Endometrial microvascular endothelial cells (primary cell): Measurements from ENCODE around the gene DMKN. TPM values are rescaled to one million over a fixed set of nuclear protein-coding genes. Genes with fewer than 3 reads are reported as not detected.

ENCODE experiments used
- in situ Hi-C: cut with HindIII; loops from 2 replicates; pipeline ENCODE4 v1.10.0; 2017; ENCODE audit warnings: low sequenced_read_pairs, low pct_unique_long_range_greater_than_20kb; ENCODE audit errors: inconsistent ontology term
- total RNA-seq: library from RNA; depleted of rRNA; stranded (reverse); fragments of >200 nt; gene quantifications from one replicate; pipeline ENCODE4 v1.2.3, GENCODE V29; 2015; ENCODE audit errors: inconsistent ontology term

Gene DMKN
- total RNA-seq, 1 donor from 2014 or later, result not detected

DNA sequence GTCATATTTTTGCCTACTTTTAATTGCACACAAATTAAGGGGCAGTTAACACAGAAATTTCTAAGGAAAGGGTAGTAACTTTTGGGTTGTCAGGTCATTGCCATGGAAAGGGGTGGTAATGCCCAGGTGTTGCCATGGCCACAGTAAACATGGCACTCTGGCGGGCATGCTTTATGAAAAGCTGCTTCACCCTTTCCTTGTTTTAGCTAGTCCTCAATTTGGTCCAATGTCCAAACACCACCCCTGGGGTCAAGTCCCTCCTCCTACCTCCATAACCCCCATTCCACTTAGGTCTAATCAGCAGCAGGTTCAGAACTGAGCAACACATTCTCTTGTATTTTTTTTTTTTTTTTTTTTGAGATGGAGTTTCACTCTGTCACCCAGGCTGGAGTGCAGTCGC, 58.8 kb downstream of the DMKN start:
- in situ Hi-C loops, result no loop called here

DNA sequence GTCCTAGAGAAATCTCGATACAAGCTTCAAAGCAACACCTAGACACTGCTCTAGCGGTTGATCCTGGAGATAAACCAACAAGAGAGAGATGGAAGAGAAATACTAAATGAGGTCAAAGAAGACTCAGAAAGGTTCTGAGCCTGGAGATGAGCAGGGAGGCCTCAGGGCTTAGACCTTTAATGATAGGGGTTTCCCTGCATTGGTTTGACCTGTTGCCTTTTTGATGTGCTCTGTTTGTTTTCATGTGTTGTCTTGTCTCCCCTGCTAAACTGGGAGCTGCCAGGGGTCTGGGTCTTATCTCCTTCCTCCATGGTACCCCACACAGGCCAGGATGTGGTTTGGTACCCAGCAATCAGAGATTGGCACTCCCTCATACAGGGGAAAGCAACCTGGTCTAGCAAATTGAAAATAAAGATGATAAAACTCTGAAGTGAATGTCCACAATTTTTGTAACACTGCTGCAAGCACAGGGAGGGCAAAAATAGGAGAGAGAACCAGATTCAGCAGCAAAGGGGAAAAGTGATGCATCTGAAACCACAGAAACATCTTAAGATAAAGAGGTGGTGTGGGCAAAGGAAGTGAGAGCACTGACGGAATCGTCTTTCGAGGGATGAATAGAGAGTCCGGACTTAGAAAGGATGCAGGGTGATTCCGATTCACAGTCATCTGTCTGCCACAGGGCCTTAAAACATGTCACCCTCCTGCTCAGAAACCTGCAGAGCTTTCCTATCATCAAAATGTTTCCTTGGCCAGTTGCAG, 61.9 kb downstream of the DMKN start:
- in situ Hi-C loops, result no loop called here

DNA sequence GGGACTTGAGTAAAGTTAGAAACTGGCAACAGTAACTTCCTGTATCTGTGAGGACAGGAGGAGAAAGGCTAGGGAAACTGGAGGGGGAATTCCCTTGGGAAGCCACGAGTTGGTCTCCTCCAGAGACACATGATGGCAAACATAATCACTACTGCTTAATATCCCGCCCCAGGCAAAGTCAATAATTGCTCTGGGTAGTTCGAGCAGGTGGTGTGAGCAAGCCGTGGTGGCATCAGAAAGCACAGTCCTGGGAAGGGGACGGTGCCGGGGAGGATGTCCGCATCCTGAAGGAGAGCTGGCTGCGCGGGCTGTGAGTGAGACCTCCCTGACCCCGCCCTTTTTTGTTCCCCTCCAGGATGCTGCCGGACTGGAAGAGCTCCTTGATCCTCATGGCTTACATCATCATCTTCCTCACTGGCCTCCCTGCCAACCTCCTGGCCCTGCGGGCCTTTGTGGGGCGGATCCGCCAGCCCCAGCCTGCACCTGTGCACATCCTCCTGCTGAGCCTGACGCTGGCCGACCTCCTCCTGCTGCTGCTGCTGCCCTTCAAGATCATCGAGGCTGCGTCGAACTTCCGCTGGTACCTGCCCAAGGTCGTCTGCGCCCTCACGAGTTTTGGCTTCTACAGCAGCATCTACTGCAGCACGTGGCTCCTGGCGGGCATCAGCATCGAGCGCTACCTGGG, 63.9 kb downstream of the DMKN start:
- in situ Hi-C loops, result no loop called here

DNA sequence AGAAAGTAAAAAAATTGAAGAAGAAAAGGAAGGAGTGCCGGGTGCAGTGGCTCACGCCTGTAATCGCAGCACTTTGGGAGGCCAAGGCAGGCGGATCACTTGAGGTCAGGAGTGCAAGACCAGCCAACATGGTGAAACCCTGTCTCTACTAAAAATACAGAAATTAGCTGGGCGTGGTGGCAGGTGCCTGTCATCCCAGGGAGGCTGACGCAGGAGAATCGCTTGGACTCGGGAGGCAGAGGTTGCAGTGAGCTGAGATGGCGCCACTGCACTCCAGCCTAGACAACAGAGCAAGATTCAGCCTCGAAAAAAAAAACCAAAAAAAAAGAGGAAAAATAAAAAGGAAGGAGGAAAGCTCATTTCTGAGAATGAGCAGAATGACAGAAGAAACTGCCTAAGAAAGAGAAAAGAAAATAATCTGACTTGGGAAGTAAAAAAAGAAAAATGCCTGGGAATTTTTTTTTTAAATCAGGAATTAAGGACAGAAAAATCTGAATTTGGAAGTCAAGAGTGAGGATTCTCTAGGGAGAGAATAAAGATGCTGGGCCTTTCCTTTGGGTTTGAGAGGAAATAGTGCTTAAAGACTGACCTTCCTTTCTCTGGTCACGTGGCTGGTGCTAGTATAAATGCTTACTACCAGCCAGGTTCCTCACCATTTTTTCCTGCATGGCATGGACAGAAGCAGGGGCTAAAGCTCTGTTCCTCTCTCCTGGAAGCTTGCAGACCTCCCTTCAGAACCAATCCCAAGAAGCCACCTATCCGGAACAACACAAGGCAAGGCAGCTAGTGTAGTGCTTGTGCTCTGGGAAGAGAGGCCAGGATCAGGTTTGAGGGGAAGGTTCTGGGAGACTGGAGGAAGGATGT, 65.6 kb downstream of the DMKN start, which contains the start of gene FFAR2:
Gene FFAR2 (plus strand): TSS at position 652 of the 864 bp plus-strand sequence. CDS start 1,458 bp downstream, outside the sequence.
- in situ Hi-C loops, result no loop called here

Other genes starting within 250 kb of the DMKN start
- 61.4 TPM for gene USF2, start 244.7 kb downstream of the DMKN start, total RNA-seq
- not detected for gene HAMP, start 231.1 kb downstream of the DMKN start, total RNA-seq
- gene MAG, start 221.5 kb downstream of the DMKN start, total RNA-seq, result 16.0 TPM
- 5.8 TPM for gene CD22, start 184.5 kb downstream of the DMKN start, total RNA-seq
- not detected for gene FFAR1, start 165.7 kb downstream of the DMKN start, total RNA-seq
- not detected for gene FFAR3, start 155.2 kb downstream of the DMKN start, total RNA-seq
- gene GPR42, start 142.6 kb downstream of the DMKN start, total RNA-seq, result not detected
- gene FFAR2, start 65.4 kb downstream of the DMKN start, total RNA-seq, result not detected
- gene KRTDAP, start 23.2 kb downstream of the DMKN start, total RNA-seq, result not detected
- gene SBSN, start 14.7 kb upstream of the DMKN start, total RNA-seq, result not detected
- gene GAPDHS, start 19.8 kb upstream of the DMKN start, total RNA-seq, result not detected
- gene TMEM147, start 32.0 kb upstream of the DMKN start, total RNA-seq, result 87.1 TPM
- gene ATP4A, start 50.0 kb upstream of the DMKN start, total RNA-seq, result not detected
- gene PMIS2, start 72.5 kb upstream of the DMKN start, total RNA-seq, result not detected
- gene HAUS5, start 99.1 kb upstream of the DMKN start, total RNA-seq, result 20.8 TPM
- gene RBM42, start 115.4 kb upstream of the DMKN start, total RNA-seq, result 84.6 TPM
- gene ETV2, start 128.1 kb upstream of the DMKN start, total RNA-seq, result not detected
- 610 TPM for gene COX6B1, start 134.7 kb upstream of the DMKN start, total RNA-seq
- gene UPK1A, start 152.9 kb upstream of the DMKN start, total RNA-seq, result not detected
- gene ZBTB32, start 190.9 kb upstream of the DMKN start, total RNA-seq, result not detected
- gene KMT2B, start 204.4 kb upstream of the DMKN start, total RNA-seq, result 11.1 TPM
- 2.0 TPM for gene IGFLR1, start 228.8 kb upstream of the DMKN start, total RNA-seq
- 7.4 TPM for gene U2AF1L4, start 231.8 kb upstream of the DMKN start, total RNA-seq
- gene PSENEN, start 232.0 kb upstream of the DMKN start, total RNA-seq, result 36.0 TPM
- 13.1 TPM for gene LIN37, start 234.9 kb upstream of the DMKN start, total RNA-seq
- not detected for gene HSPB6, start 243.4 kb upstream of the DMKN start, total RNA-seq
- gene PROSER3, start 244.5 kb upstream of the DMKN start, total RNA-seq, result 7.2 TPM